ENCODE measurements around the gene HOXC13. TPM values are rescaled to one million over a fixed set of nuclear protein-coding genes. Genes with fewer than 3 reads are reported as not detected.
A peak's percentile ranks its signal among the peaks of the same experiment; 100 is the strongest.

The HOXC13 gene
- total RNA-seq, 1 donor from 2014 or later, result not detected

DNA sequence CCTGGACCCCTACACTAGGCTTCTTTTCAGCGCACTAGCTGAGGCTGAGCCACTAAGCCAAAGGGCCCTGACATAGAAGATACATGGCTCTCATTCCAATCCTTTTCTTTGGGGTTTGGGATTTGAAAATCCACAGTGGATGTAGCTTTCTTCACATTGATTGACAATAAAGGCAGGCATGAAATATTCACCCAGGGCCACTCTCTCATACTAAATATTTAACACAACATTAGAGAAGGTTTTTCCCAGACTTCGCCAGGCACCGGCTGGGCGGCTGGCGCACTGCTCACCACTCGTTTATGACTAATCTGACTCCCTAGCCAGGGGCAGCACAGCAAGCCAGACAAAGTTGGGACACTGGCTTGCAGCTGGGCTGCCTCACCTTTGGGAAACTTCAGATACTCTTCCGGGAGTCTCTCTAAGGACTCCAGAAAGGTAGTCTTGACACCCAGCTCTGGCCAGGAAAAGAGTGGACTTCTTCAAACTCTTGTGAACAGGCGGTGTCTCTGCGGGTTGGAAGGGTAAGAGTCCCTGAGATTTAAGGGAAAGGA is 33.6 kb downstream of the HOXC13 start:
- intact Hi-C loops (cut with DNase I), result no loop called here
- ATAC-seq, result no peak
- no peaks in the 10 kb centered on the region for H3K9me3 ChIP-seq
- no peak overlapping the region for H3K4me3 ChIP-seq
- TF ChIP-seq, protein P1, sequence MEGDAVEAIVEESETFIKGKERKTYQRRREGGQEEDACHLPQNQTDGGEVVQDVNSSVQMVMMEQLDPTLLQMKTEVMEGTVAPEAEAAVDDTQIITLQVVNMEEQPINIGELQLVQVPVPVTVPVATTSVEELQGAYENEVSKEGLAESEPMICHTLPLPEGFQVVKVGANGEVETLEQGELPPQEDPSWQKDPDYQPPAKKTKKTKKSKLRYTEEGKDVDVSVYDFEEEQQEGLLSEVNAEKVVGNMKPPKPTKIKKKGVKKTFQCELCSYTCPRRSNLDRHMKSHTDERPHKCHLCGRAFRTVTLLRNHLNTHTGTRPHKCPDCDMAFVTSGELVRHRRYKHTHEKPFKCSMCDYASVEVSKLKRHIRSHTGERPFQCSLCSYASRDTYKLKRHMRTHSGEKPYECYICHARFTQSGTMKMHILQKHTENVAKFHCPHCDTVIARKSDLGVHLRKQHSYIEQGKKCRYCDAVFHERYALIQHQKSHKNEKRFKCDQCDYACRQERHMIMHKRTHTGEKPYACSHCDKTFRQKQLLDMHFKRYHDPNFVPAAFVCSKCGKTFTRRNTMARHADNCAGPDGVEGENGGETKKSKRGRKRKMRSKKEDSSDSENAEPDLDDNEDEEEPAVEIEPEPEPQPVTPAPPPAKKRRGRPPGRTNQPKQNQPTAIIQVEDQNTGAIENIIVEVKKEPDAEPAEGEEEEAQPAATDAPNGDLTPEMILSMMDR (IDR thresholded peaks at IDR 0.05), result no peak
- H3K27me3 ChIP-seq, result peaks cover 100% of the 10 kb centered on the region
- no peak overlapping the region for H3K27ac ChIP-seq
- no peaks in the 10 kb centered on the region for H3K36me3 ChIP-seq
- no peak for DNase-seq
- H3K4me1 ChIP-seq, result peaks cover 17% of the 10 kb centered on the region

- Histone ChIP-seq H3K9me3 (no peaks in the 10 kb centered on the region), H3K36me3 (no peaks in the 10 kb centered on the region), H3K4me3 (no peak within 1 kb of the TSS), H3K27me3 (peaks cover 100% of the 10 kb centered on the region), H3K4me1 (peaks cover 17% of the 10 kb centered on the region), H3K27ac (no peak within 1 kb of the TSS)
- DNase-seq, result no peak
- intact Hi-C loops (cut with DNase I), result no loop called here
- TF ChIP-seq, protein P1 (IDR thresholded peaks at IDR 0.05), result no peak
- ATAC-seq, result no peak
Observed at GRCh38 chr12:53972722-53973235, 34.1 kb downstream of the HOXC13 start, which contains the start of gene HOXC11. Gene HOXC11 (plus strand): TSS chr12:53973126. CDS start chr12:53973242, 116 bp downstream.

- Histone ChIP-seq H3K27ac (no peak overlapping the region), H3K4me3 (no peak overlapping the region), H3K36me3 (no peaks in the 10 kb centered on the region), H3K4me1 (peaks cover 17% of the 10 kb centered on the region), H3K9me3 (no peaks in the 10 kb centered on the region), H3K27me3 (peaks cover 100% of the 10 kb centered on the region)
- ATAC-seq (no peak), DNase-seq (no peak)
- intact Hi-C loops (cut with DNase I), result no loop called here
- TF ChIP-seq, protein P1 (IDR thresholded peaks at IDR 0.05), result no peak
Observed at GRCh38 chr12:53973236-53974042, 34.8 kb downstream of the HOXC13 start.

- no peaks in the 10 kb centered on the region for H3K9me3 ChIP-seq
- no peaks in the 10 kb centered on the region for H3K36me3 ChIP-seq
- DNase-seq (no peak), ATAC-seq (peak; percentile 24)
- peaks cover 100% of the 10 kb centered on the region for H3K27me3 ChIP-seq
- peak within 1 kb of the TSS; percentile 23 for H3K4me3 ChIP-seq
- intact Hi-C loops (cut with DNase I), result no loop called here
- H3K27ac ChIP-seq, result no peak within 1 kb of the TSS
- peaks cover 17% of the 10 kb centered on the region for H3K4me1 ChIP-seq
- TF ChIP-seq, protein P1 (IDR thresholded peaks at IDR 0.05), result no peak
Observed at GRCh38 chr12:53974084-53975063, 35.7 kb downstream of the HOXC13 start, which contains the start of gene HOTAIR. Gene HOTAIR (minus strand): TSS chr12:53974954.

DNA sequence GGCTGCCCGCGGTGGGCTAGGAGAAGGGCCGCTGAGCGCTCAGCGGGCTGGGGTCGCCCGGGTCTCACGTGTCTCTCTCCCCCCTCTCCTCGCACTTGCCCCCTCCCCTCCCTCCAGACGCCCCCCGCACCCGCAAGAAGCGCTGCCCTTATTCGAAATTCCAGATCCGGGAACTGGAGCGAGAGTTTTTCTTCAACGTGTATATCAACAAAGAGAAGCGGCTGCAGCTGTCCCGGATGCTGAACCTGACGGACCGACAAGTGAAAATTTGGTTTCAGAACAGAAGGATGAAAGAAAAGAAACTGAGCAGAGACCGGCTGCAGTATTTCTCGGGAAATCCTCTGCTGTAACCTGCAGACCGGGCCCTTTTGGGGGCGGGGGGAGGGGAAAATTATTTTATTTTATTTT is 36.4 kb downstream of the HOXC13 start:
- ATAC-seq (no peak), DNase-seq (no peak)
- Histone ChIP-seq H3K4me1 (peaks cover 17% of the 10 kb centered on the region), H3K4me3 (no peak overlapping the region), H3K9me3 (no peaks in the 10 kb centered on the region), H3K27ac (no peak overlapping the region), H3K27me3 (peaks cover 99% of the 10 kb centered on the region), H3K36me3 (no peaks in the 10 kb centered on the region)
- TF ChIP-seq, protein P1 (IDR thresholded peaks at IDR 0.05), result no peak
- intact Hi-C loops (cut with DNase I), result no loop called here
